Stimulated activated CD8-positive, alpha-beta memory T cell treated with anti-CD3 and anti-CD28 coated beads, Interleukin-2, amount 100 ng/mL, for 48 hours (primary cell): ENCODE results near the gene SHROOM2.

Experiments used
- DNase-seq, 2 donors: peaks; one replicate each; pipeline ENCODE4 v3.0.0-alpha.2; 2020; ENCODE audit warnings: low read depth in 2 of 2

SHROOM2 gene

DNA sequence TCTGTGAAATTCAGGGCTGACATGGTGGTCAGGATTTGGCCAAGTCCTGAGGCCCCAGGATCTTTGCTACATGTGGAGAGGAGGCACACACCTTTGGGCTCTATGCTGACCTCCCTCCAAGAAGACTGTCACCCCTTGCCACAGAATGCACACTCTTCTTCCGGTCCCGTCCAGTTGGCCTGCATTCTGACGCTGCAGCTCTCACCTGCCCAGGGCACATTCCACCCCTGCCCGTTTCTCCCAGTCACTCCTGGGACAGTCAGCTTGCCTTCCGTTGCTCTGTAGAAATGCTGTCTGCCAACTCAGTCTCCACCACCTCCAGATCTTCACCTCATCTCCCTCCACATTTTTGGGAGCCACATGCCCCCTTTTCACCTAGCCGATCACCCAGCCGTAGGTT is 76.7 kb downstream of the SHROOM2 start:
- DNase-seq, result no peak

- no peak for DNase-seq
These were observed 77.8 kb downstream of the SHROOM2 start for GRCh38 chrX:9864011-9864410.

- DNase-seq, result no peak
These were observed 79.7 kb downstream of the SHROOM2 start for GRCh38 chrX:9865804-9866472.

DNA sequence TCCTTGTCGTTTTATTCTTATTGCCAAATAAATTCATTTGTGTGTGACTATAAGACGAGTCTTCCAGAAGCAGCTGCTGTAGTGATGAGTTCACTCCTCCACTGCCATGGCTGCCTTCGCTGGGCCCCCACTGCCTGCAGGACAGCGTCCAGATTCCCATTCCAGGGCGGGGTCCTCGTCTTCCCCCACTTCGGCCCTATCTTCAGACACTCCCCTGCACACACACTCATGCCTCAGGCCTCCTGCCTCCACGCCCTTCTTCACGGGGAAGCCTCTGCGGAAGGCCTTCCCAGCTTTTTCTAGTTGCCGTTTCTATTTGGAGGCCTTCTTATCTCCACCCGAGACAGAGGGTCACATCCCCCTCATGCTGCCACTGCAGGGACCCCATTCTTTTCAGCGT is 80.4 kb downstream of the SHROOM2 start:
- DNase-seq, result no peak

DNA sequence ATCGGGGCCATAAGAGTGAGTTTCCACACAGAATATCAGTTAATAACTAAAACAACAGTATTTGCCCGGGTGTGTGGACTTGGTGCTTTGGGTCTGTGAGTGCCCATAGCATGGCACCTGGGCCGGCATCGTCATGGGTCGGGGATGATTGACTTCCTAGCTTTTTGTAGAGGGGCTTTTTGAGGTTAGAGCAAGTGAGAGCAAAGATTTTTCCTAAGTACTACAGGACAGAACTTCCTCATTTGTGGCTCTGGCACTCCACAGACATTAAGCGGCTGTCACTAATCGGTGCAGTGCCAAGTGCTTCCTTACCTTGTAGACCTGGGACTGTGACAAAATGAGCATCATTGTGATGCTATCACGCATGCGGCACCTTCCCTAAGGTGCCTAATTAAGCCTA is 81.0 kb downstream of the SHROOM2 start:
- DNase-seq, result no peak

GRCh38 chrX:9867753-9868152 is 81.5 kb downstream of the SHROOM2 start:
- DNase-seq, result no peak

GRCh38 chrX:9871701-9872268 is 85.6 kb downstream of the SHROOM2 start:
- no peak for DNase-seq

- no peak for DNase-seq
These were observed 87.1 kb downstream of the SHROOM2 start for GRCh38 chrX:9873360-9873759.

- DNase-seq, result peak in 1 of 2 donors; percentile 13
These were observed 87.7 kb downstream of the SHROOM2 start for GRCh38 chrX:9873952-9874351.

DNA sequence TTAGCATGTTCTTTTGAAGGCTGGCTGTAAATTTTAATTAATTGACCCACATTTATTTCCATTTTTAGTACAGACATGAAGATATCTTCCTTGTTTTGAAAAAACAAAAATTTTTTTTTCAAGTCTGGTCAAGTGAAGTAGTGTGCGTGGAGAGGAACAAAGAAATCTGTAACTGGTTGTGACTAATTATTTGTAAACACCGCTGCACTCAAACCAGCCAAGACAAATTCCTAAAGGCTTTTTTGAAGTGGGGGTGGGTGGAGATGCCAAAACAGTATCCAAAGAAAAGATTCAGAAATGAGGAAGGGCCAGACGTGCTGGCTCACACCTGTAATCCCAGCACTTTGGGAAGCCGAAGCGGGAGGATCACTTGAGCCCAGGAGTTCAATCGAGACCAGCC is 88.3 kb downstream of the SHROOM2 start:
- DNase-seq, result no peak

- DNase-seq, result no peak
These were observed 89.6 kb downstream of the SHROOM2 start for GRCh38 chrX:9875801-9876200.

DNA sequence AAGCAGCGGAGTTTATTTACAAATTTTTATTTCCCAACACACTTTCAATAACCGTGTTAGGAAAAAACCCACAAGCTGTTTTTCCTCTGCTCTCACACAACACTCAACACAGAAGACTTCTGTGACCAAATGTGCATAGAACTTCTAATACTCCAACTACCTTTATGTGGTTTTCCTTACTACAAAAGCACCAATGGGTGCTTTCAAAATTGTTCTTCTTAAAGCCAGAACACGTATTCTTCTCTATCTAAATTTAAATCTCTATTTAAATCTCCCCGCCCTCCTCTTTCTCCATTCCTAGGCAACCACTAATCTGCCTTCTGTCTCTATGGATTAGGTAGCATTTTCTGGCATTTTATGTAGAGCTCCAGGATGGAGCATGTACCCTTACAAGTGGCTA is 90.0 kb downstream of the SHROOM2 start:
- no peak for DNase-seq

DNA sequence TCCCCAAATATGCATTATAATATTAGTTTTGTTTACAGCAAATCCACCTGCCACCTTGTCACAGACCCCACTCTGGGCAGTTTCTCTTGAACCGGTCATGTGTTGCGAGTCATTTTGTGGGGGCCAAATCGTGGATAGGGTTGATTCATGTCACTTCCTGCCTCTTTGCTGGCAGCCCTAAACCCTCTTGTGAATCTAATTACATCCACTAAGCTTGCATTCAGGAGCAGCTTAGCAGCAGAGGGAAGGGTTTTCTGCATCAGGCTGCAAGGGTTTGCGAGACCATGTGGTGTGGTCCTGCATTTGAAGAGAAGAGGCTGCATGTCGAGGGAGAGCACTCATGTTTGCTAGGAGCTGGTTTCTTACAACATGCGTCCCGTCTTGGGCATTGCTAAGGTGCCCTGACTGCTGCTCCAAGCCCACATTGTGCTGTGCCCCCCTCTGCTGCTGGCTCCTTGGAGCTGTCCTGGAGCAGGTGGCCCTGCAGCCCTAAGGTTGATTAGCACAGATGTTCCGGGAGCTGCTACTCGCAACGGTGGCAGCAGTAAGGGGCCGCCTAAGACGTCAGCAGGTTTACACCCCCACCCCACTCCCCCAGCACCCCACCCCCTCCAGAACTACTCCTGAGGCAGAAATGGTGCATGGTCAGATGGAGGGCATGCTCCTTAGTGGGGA is 92.1 kb downstream of the SHROOM2 start:
- no peak for DNase-seq

DNA sequence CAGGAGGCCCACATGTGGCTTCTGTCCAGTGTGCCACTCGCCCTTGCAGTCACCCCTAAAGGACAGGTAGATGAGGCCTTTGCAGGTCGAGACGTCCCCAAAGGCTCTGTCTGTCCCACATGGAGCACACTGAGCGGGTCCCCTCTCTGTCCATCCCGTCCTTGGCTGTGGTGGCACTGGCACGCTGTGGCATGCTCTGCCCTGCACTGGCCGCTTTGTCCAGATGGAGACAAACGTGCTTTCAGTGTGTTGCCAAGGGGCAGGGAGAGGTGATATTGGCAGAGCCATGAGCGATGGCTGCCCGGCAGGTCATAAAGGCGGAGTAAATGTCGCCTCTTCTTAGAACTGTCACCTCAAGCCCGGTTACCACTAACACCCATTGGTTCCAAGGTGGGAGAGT is 94.0 kb downstream of the SHROOM2 start:
- no peak for DNase-seq

GRCh38 chrX:9880870-9881269 is 94.6 kb downstream of the SHROOM2 start:
- no peak for DNase-seq

GRCh38 chrX:9882669-9883446 is 96.6 kb downstream of the SHROOM2 start:
- DNase-seq, result no peak

DNA sequence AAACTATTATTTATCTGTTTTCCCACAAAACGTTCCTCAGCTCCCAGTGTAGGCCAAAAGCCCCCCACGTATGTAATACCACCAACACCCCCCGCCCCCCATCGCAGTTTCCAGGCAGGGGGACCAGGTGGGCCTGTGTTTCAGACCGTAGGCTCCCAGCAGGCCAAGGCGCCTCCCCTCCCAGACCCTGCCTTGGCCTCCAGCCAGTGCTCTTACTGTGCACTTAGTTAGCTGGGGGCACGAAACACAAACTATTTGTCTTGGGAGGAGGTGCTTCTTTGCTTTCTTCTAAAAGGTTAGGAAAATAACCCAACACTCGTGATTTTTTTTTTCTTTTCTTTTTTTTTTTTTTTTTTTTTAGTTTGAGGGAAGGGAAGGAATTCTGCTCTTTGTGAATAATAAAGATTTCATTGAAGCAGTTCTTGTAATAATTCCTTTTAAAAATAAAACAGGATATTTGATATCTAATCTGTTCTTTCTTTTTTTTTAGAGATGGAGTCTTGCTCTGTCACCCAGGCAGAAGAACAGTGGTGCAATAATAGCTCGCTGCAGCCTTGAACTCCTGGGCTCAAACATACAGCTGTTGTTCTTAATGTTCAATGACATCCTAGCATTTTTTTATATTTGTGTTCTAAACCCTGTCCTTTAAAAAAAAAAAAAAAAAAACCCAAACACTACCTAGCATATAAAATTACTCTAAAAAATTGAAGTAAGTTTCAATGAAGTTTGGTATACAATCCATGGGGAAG is 98.0 kb downstream of the SHROOM2 start:
- no peak for DNase-seq

GRCh38 chrX:9885150-9885549 is 98.9 kb downstream of the SHROOM2 start:
- peak; percentile 33 to 34 for DNase-seq

GRCh38 chrX:9887659-9888297 is 101.5 kb downstream of the SHROOM2 start:
- no peak for DNase-seq

GRCh38 chrX:9888953-9889470 is 102.8 kb downstream of the SHROOM2 start:
- no peak for DNase-seq

- DNase-seq, result no peak
These were observed 104.5 kb downstream of the SHROOM2 start for GRCh38 chrX:9890681-9891091.
